ENCODE data around the gene MALRD1. TPM values are rescaled to one million over a fixed set of nuclear protein-coding genes. Genes with fewer than 3 reads are reported as not detected.

Gene MALRD1
- total and polyA plus RNA-seq, 2 experiments from 2014 or later = 0.45 TPM; not detected in 1

- Histone ChIP-seq H3K27me3 (replicated peaks; ENCODE audit: insufficient read depth) (no peaks in the 10 kb centered on the region), H3K4me1 (ENCODE audit: insufficient read depth) (no peaks in the 10 kb centered on the region), H3K9ac (no peak overlapping the region), H3K79me2 (ENCODE audit: insufficient read depth) (no peaks in the 10 kb centered on the region), H3K27ac (no peak overlapping the region), H3K4me3 (no peak overlapping the region), H3K9me3 (ENCODE audit: low read depth) (no peaks in the 10 kb centered on the region), H3K9me2 (ENCODE audit: insufficient read depth) (no peaks in the 10 kb centered on the region), H3K36me3 (ENCODE audit: low read depth) (no peaks in the 10 kb centered on the region), H3F3A (ENCODE audit: insufficient read depth) (no peaks in the 10 kb centered on the region), H3K4me2 (ENCODE audit: unreplicated experiment) (no peak overlapping the region), H4K20me1 (ENCODE audit: insufficient read depth) (no peaks in the 10 kb centered on the region), H2AFZ (no peak overlapping the region)
- no peak for DNase-seq
- in situ Hi-C loops (cut with MboI) = no loop called here
- TF ChIP-seq EZH2phosphoT487 (IDR thresholded peaks at IDR 0.05; ENCODE audit: insufficient read depth, low read depth) (no peak), EZH2 (IDR thresholded peaks at IDR 0.05; ENCODE audit: insufficient read depth, poor library complexity, severe bottlenecking) (no peak)
Measured at GRCh38 chr10:19252531-19252930, 203.9 kb downstream of the MALRD1 start.

DNA sequence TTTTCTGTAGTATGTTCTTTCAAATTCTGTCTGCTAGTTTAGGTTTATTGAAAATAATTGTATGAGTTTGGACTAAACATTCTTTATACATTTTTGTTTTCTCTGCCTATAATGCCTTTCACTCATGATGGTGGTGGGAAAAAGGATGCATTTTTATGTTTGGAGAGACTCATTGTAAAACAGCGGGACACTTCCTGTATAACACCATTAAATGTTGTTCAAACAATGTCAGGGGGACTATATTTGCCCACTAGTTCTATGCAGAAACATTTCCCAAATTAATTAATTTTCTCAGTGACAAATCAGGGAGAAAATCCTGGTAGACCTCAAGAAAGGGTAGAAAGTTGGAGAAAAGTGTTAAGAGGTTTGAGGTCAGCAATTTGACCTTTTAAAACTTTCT lies 207.7 kb downstream of the MALRD1 start:
- DNase-seq = no peak
- Histone ChIP-seq H4K20me1 (ENCODE audit: insufficient read depth) (no peaks in the 10 kb centered on the region), H3K4me3 (no peak overlapping the region), H3K27ac (no peak overlapping the region), H3K36me3 (ENCODE audit: low read depth) (no peaks in the 10 kb centered on the region), H3K4me2 (ENCODE audit: unreplicated experiment) (no peak overlapping the region), H2AFZ (no peak overlapping the region), H3K4me1 (ENCODE audit: insufficient read depth) (no peaks in the 10 kb centered on the region), H3K9me3 (ENCODE audit: low read depth) (no peaks in the 10 kb centered on the region), H3K9me2 (ENCODE audit: insufficient read depth) (no peaks in the 10 kb centered on the region), H3F3A (ENCODE audit: insufficient read depth) (no peaks in the 10 kb centered on the region), H3K9ac (no peak overlapping the region), H3K27me3 (replicated peaks; ENCODE audit: insufficient read depth) (no peaks in the 10 kb centered on the region), H3K79me2 (ENCODE audit: insufficient read depth) (no peaks in the 10 kb centered on the region)
- WGBS, 2 experiments (ENCODE audit: low coverage in 1 of 2, low lambda C conversion rate in 2 of 2, missing lambda C conversion rate in 2 of 2) = 46% methylated on average over 1 of the region's 1 CpG
- in situ Hi-C loops (cut with MboI) = no loop called here
- TF ChIP-seq EZH2phosphoT487 (IDR thresholded peaks at IDR 0.05; ENCODE audit: insufficient read depth, low read depth) = no peak
- TF ChIP-seq EZH2 (IDR thresholded peaks at IDR 0.05; ENCODE audit: insufficient read depth, poor library complexity, severe bottlenecking) = no peak

GRCh38 chr10:19263262-19263661 lies 214.7 kb downstream of the MALRD1 start:
- in situ Hi-C loops (cut with MboI) = no loop called here
- no peak for DNase-seq
- Histone ChIP-seq H3F3A (ENCODE audit: insufficient read depth) (no peaks in the 10 kb centered on the region), H4K20me1 (ENCODE audit: insufficient read depth) (no peaks in the 10 kb centered on the region), H3K27ac (no peak overlapping the region), H3K4me2 (ENCODE audit: unreplicated experiment) (no peak overlapping the region), H3K9me3 (ENCODE audit: low read depth) (no peaks in the 10 kb centered on the region), H3K9ac (no peak overlapping the region), H3K79me2 (ENCODE audit: insufficient read depth) (no peaks in the 10 kb centered on the region), H3K4me1 (ENCODE audit: insufficient read depth) (no peaks in the 10 kb centered on the region), H3K36me3 (ENCODE audit: low read depth) (no peaks in the 10 kb centered on the region), H3K4me3 (no peak overlapping the region), H2AFZ (no peak overlapping the region), H3K9me2 (ENCODE audit: insufficient read depth) (no peaks in the 10 kb centered on the region), H3K27me3 (replicated peaks; ENCODE audit: insufficient read depth) (no peaks in the 10 kb centered on the region)
- TF ChIP-seq EZH2 (IDR thresholded peaks at IDR 0.05; ENCODE audit: insufficient read depth, poor library complexity, severe bottlenecking) (no peak), EZH2phosphoT487 (IDR thresholded peaks at IDR 0.05; ENCODE audit: insufficient read depth, low read depth) (no peak)
- 2 to 5% methylated on average over 1 of the region's 1 CpG for WGBS, 2 experiments (ENCODE audit: low coverage in 1 of 2, low lambda C conversion rate in 2 of 2, missing lambda C conversion rate in 2 of 2)

DNA sequence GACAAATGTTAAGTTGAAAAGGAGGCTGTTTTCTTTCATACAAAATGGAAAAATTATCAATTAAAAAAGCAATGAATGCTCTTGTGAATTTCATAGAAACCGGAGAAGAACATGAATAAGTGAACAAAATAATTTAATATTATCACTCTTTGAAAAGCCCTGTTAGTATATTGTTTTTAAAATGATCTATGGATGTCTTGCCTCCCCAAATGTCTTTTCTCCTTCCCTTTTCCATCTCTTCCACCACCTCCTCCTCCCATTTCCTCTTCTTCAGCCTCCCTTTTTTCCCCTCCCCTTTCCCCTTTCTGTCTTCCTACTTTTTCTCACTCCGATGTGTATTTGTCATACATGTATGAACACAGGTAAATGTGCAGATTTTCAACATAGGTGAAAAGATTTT lies 234.7 kb downstream of the MALRD1 start:
- Histone ChIP-seq H3K79me2 (ENCODE audit: insufficient read depth) (no peaks in the 10 kb centered on the region), H2AFZ (no peak overlapping the region), H3K9ac (no peak overlapping the region), H3K27ac (no peak overlapping the region), H3K36me3 (ENCODE audit: low read depth) (no peaks in the 10 kb centered on the region), H3F3A (ENCODE audit: insufficient read depth) (no peaks in the 10 kb centered on the region), H3K9me2 (ENCODE audit: insufficient read depth) (no peaks in the 10 kb centered on the region), H3K9me3 (ENCODE audit: low read depth) (no peaks in the 10 kb centered on the region), H3K4me2 (ENCODE audit: unreplicated experiment) (no peak overlapping the region), H4K20me1 (ENCODE audit: insufficient read depth) (no peaks in the 10 kb centered on the region), H3K27me3 (replicated peaks; ENCODE audit: insufficient read depth) (no peaks in the 10 kb centered on the region), H3K4me3 (no peak overlapping the region), H3K4me1 (ENCODE audit: insufficient read depth) (no peaks in the 10 kb centered on the region)
- TF ChIP-seq EZH2 (IDR thresholded peaks at IDR 0.05; ENCODE audit: insufficient read depth, poor library complexity, severe bottlenecking) = no peak
- no peak for TF ChIP-seq EZH2phosphoT487 (IDR thresholded peaks at IDR 0.05; ENCODE audit: insufficient read depth, low read depth)
- in situ Hi-C loops (cut with MboI) = no loop called here
- DNase-seq = no peak
- 37 to 40% methylated on average over 2 of the region's 2 CpGs for WGBS, 2 experiments (ENCODE audit: low coverage in 1 of 2, low lambda C conversion rate in 2 of 2, missing lambda C conversion rate in 2 of 2)

DNA sequence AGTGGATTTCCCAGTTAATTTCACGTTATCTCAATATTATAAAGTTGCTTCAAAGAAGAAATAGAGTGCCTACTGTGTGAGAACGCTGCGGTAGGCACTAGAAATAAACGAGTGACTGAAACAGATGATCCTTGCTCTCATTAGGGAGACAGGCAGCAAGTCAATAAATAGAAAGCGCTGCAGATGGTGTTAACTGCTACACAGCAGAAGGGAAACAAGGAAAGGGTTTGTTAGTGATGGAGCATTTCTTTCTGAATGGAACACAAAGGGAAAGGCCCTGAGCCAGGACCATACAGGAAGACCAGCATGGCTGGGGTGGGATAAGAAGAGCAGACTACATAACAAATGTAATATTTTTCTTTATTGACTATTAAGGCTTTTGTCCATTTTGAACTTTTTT lies 235.2 kb downstream of the MALRD1 start:
- H3K79me2 ChIP-seq (ENCODE audit: insufficient read depth) = no peaks in the 10 kb centered on the region
- H4K20me1 ChIP-seq (ENCODE audit: insufficient read depth) = no peaks in the 10 kb centered on the region
- H3K36me3 ChIP-seq (ENCODE audit: low read depth) = no peaks in the 10 kb centered on the region
- no peak for TF ChIP-seq EZH2 (IDR thresholded peaks at IDR 0.05; ENCODE audit: insufficient read depth, poor library complexity, severe bottlenecking)
- TF ChIP-seq EZH2phosphoT487 (IDR thresholded peaks at IDR 0.05; ENCODE audit: insufficient read depth, low read depth) = no peak
- H3K27me3 ChIP-seq (replicated peaks; ENCODE audit: insufficient read depth) = no peaks in the 10 kb centered on the region
- no peak overlapping the region for H2AFZ ChIP-seq
- no peak overlapping the region for H3K4me3 ChIP-seq
- H3K9me2 ChIP-seq (ENCODE audit: insufficient read depth) = no peaks in the 10 kb centered on the region
- H3F3A ChIP-seq (ENCODE audit: insufficient read depth) = no peaks in the 10 kb centered on the region
- 48% methylated on average over 5 of the region's 5 CpGs for WGBS, 2 experiments (ENCODE audit: low coverage in 1 of 2, low lambda C conversion rate in 2 of 2, missing lambda C conversion rate in 2 of 2)
- in situ Hi-C loops (cut with MboI) = no loop called here
- DNase-seq = no peak
- no peak overlapping the region for H3K4me2 ChIP-seq (ENCODE audit: unreplicated experiment)
- H3K4me1 ChIP-seq (ENCODE audit: insufficient read depth) = no peaks in the 10 kb centered on the region
- H3K27ac ChIP-seq = no peak overlapping the region
- H3K9me3 ChIP-seq (ENCODE audit: low read depth) = no peaks in the 10 kb centered on the region
- no peak overlapping the region for H3K9ac ChIP-seq

All from GM23248 (cell line).